HG03457 (cell line): Measurements from ENCODE around the gene ST3GAL3.
A peak's percentile ranks its signal among the peaks of the same experiment; 100 is the strongest.

Source experiments
- ATAC-seq: cut with Tn5 transposase; IDR thresholded peaks from one replicate; pipeline ENCODE4 v1.9.1; 2021; ENCODE audit warnings: moderate number of reproducible peaks; ENCODE audit not compliant: unreplicated experiment

ST3GAL3 gene

DNA sequence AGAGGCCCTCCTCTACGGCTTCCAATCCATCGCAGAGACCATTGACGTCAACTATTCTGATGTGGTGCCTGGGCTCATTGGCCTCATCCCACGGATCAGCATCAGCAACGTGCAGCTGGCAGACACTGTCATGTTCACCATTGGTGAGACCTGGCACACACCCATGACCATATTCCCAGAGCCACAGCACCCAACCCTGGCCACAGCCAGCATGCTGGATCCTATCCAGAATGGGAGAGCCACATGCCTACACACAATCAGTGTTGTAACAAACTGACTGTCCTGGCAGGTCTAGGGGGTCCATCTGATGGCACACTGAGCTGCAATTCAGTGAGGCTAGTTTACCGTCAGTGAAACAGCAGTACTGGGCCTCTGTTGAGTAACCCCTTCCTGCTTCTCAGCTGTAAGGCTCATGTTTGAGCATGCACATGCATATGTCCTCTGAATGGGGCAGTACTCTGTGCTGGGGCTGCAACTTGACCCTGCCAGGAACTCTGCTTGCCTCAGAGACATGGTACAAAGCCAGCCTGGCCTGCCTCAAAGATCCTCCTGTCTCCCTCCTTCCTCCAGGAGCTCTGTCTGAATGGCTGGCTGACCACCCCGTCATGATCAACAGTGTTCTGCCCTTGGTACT, 250.2 kb downstream of the ST3GAL3 start:
- ATAC-seq: no peak

GRCh38 chr1:43958351-43959255, 251.3 kb downstream of the ST3GAL3 start:
- no peak for ATAC-seq

DNA sequence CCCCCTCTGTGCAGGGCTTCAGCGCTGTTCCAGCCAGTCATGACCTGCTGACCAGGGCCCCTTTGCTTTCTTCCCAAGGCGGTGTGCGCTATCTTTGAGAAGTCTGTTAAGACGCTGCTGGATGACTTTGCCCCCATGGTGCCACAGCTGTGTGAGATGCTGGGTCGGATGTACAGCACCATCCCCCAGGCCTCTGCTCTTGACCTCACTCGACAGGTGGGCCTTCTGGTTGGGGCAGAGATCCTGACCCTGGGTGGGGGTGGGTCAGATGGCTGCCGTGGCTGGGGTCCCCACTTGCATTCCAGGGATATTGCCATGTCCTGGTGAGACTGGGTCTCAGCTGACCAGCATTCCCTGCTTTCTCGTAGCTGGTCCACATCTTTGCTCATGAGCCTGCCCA, 253.5 kb downstream of the ST3GAL3 start:
- no peak for ATAC-seq

- no peak for ATAC-seq
These were observed 254.4 kb downstream of the ST3GAL3 start for GRCh38 chr1:43961692-43962091.

DNA sequence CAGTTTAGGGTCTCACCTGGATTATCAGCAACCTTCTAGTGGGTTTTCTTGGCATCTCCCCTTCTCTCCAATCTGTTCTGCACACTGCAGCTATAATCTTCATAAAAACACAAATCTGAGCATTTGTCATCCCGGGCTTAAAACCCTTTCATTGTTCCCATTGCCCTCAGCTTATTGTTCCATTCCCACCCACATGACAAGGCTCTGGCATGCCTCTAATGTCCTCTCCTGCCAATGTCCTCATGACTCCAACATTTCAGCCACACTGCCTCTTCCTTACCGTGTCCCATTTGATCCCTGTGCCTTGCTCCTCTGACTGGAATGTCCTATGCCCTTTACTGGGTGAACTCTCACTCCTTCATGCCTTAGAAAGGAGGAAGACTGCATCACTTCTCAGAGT, 255.0 kb downstream of the ST3GAL3 start:
- ATAC-seq: no peak

- no peak for ATAC-seq
These were observed 255.7 kb downstream of the ST3GAL3 start for GRCh38 chr1:43963006-43963405.

DNA sequence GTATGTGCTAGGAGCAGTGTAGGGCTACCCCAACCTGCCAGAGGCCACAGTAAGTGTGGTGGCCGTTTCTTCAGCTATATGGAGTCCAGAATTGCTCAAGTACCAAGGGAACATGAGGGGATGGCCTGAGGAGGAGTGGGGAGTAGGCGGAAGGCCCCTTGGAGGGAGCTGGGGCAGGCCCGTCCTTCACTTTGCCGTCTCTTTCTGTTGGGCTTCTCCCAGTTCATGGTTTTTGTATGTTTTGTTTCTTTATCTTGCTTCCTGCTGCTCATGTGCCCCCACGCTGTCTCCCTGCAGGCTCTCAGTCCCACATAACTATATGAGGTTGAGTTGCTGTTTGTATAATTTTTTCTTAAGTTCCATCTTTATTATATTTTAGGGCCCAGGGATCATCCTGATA, 256.6 kb downstream of the ST3GAL3 start:
- no peak for ATAC-seq

DNA sequence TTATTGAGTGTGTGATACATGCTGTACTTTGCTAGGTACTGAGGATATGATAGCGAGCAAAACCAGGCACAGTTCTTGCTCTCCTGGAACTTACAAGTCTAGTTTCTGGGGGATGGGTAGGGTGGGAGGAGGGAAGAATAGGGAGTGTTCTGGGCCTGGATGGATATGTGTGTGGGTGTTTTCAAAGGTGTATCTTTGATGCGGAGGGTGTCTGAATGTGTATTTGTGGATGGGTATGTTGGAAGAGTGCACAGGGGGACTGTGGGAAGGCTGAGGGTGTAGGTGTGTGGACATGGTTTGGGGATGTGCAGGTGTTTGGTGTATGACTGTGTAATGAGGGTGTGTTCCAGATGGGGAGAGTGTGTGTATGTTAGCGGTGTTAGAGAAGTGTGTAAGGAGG, 258.0 kb downstream of the ST3GAL3 start:
- no peak for ATAC-seq

- no peak for ATAC-seq
These were observed 261.1 kb downstream of the ST3GAL3 start for GRCh38 chr1:43968348-43968948.

DNA sequence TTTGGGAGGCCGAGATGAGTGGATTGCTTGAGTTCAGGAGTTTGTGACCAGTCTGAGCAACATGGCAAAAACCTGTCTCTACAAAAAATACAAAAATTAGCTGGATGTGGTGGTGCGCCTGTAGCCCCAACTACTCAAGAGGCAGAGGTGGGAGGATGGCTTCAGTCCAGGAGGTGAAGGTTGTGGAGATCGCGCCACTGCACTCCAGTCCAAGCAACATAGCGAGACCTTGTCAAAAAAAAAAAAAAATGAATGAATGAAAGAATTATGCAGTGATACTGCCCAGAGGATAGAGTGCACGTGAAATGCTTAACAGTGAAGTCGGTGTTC, 262.0 kb downstream of the ST3GAL3 start:
- no peak for ATAC-seq

- peak; percentile 61 for ATAC-seq
These were observed 262.6 kb downstream of the ST3GAL3 start, which contains the start of gene DPH2 for GRCh38 chr1:43969746-43970466. DPH2 (plus strand) TSS chr1:43970010; CDS start chr1:43970176, 166 bp downstream.

DNA sequence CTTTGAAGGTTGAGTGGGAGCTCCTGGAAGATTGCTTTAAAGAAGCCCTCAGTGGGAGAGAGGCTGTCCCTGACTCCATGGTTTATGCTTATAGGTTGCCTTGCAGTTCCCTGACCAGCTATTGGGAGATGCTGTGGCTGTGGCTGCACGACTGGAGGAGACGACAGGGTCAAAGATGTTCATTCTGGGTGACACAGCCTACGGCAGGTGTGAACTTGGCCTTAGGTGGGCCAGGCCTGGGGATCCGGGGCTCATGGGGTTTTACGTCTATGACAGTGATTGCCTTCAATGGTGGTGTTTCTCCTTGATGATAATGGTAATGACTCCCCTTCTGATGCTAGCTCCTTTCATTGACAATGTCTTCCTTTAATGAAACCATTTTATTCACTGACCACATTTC, 263.2 kb downstream of the ST3GAL3 start:
- ATAC-seq: no peak

DNA sequence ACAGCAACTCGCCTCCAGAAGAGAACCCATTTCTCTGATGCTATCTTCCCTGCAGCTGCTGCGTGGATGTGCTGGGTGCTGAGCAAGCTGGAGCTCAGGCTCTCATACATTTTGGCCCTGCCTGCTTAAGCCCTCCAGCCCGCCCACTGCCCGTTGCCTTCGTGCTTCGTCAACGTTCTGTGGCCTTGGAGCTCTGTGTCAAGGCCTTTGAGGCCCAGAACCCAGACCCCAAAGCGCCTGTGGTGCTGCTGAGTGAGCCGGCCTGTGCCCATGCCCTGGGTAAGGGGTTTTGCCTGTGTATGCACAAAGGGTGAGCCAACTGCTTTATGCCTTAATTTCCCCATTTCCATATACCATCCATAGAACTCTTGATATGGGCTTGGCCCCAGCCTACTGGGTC, 263.6 kb downstream of the ST3GAL3 start:
- ATAC-seq: no peak

DNA sequence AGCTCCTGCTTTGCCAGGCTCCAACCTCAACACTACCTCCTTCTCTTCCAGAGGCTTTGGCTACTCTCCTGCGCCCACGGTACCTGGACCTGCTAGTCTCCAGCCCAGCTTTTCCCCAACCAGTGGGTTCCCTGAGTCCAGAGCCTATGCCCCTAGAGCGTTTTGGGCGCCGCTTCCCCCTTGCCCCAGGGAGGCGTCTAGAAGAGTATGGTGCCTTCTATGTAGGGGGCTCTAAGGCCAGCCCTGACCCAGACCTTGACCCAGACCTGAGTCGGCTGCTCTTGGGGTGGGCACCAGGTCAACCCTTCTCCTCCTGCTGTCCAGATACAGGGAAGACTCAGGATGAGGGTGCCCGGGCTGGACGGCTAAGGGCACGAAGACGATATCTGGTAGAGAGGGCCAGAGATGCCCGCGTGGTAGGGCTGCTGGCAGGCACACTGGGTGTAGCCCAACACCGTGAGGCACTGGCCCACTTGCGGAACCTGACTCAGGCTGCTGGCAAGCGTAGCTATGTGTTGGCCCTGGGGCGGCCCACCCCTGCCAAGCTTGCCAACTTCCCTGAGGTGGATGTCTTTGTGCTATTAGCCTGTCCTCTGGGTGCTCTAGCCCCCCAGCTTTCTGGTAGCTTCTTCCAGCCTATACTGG, 264.1 kb downstream of the ST3GAL3 start:
- ATAC-seq: no peak

DNA sequence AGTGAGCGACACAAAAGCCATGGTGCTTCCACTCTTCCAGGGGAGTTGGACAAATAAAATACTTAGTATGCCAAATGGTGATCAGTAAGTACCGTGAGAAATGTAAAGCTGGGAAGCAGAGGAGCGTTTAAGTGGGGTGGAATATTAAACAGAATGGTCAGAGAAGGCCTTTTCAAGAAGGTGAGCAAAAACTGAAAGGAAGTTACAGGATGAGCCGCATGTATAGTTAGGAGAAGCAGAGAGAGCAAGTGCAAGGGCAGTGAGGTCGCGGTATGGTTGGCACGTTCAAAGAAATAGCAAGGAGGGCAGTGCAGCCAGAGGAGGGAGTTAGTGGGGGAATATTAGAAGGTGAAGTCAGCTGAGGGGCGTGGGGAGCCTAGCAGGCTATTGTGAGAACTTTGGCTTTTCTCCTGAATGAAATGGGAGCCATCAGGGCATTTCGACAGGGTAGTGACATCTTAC, 266.7 kb downstream of the ST3GAL3 start:
- no peak for ATAC-seq

DNA sequence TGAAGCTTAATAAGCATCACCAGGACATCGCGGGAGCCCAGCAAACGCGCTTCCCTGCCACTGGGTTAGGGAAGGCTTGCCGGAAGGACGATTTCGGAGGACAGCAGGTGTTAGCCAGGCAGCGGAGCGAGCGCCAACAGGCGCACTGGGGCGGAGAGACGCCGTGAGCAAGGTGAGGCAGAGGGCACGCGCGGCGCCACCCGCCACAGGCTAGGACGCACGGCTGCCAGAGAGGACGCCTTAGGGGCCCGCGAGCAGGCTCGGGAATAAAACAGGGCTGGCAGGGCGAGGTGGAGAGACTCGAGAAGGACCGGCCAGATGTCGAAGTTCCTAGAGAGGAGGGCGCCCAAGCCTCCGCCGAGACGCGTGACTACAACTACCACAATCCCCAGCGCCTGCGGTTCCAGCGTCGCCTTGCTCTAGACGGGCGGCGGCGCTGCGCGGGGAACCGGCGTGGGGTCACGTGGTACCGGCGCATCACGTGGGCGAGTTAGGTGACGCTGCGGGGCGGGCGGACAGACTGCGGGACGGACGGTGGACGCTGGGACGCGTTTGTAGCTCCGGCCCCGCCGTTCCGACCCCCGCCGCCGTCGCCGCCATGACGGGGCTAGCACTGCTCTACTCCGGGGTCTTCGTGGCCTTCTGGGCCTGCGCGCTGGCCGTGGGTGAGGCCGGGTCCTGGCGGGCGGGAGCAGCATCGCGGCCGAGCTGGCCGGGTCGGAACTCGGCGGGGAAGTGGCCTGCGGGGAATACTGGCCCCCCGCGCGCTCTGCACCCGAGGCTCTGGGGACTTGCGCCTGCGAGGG, 267.3 kb downstream of the ST3GAL3 start, which contains the start of gene ATP6V0B:
Gene ATP6V0B, plus strand, starts transcription at position 518 of the 806 bp plus-strand sequence. Its CDS starts 81 bp downstream, at position 599.
- ATAC-seq: peak; percentile 58

- ATAC-seq: no peak
These were observed 268.1 kb downstream of the ST3GAL3 start for GRCh38 chr1:43975249-43975961.

DNA sequence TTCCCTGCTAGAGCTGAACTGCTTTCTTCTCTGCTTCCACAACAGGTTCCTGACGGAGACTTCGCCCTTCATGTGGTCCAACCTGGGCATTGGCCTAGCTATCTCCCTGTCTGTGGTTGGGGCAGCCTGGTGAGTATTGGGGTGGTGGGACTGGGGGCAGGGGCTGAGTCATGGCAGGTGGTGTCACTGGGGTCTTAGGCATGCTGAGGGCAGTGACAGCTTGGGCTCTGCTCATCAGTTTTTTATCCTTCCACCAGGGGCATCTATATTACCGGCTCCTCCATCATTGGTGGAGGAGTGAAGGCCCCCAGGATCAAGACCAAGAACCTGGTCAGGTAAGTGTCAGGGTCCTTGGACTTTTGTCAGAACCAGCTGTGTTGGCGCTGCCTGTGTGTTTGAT, 268.7 kb downstream of the ST3GAL3 start:
- ATAC-seq: no peak

DNA sequence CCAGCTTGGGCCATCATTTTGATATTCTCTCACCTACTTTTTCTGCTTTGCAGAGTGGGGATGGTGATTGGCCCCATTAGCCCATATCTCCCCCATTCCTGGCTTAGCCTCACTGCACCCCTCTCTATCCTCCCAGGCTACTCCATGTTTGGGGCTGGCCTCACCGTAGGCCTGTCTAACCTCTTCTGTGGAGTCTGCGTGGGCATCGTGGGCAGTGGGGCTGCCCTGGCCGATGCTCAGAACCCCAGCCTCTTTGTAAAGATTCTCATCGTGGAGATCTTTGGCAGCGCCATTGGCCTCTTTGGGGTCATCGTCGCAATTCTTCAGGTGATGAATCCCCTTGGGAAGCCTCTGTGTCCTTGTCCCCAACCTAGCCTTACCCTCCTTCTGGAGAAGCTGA, 269.6 kb downstream of the ST3GAL3 start:
- no peak for ATAC-seq
